Suppressor macrophage (primary cell): ENCODE measurements around the gene POLR3A.
"Not testable (repeated sequence)": the region's sequence is repeated elsewhere in the genome, so short reads cannot be mapped to it uniquely, and the experiment has no call there.

Source experiments
- DNase-seq, 4 experiments: peaks; one replicate each; pipeline ENCODE4 v3.0.0-alpha.2; 2020 to 2022

Gene POLR3A

DNA sequence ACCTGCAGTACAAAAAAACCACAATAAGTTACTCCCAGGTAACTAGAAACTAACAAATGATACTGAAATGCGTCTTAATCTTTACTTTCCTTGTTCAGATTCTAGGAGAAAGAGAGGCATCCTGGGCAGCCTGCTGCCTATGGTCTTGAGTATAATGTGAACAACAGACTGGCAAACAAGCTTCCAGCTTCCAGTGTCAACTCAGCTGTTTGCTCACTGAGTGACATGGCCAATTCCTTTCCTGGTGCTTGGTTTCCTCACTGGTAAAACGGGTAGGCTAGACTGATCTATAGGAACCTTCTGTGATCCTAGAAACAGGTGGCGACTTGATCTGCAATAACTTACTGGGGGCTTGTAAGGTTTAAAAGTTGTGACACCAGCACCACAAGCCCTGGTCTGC is 10.1 kb downstream of the POLR3A start:
- no peak for DNase-seq

DNA sequence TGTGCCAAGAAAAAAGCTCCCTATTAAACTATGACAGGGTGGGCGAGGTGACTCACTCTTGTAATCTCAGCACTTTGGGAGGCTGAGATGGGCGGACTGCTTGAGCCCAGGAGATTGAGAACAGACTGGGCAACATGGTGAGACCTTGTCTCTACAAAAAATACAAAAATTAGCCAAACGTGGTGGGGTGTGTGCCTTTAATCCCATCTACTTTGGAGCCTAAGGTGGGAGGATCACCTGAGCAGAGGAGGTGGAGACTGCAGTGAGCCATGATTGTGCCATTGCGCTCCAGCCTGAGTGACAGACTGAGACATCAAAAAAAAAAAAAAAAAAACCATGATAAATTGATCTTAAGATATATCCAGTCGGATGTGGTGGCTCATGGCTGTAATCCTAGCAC is 11.5 kb downstream of the POLR3A start:
- no peak for DNase-seq

DNA sequence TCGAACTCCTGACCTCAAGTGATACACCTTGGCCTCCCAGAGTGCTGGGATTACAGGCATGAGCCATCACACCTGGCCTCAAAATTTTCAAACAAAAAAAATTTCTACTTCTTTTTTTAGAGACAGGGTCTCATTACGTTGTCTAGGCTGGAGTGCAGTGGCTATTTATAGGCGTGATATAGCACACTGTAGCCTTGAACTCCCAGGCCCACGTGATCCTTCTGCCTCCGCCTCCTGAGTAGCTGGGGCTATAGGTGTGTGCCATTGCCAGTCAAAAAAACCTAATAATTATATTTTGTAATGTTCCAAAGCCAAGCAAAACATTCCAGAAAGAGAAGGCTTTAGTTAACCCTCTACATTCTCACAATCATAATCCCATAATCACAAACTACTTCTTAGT is 13.8 kb downstream of the POLR3A start:
- no peak for DNase-seq

DNA sequence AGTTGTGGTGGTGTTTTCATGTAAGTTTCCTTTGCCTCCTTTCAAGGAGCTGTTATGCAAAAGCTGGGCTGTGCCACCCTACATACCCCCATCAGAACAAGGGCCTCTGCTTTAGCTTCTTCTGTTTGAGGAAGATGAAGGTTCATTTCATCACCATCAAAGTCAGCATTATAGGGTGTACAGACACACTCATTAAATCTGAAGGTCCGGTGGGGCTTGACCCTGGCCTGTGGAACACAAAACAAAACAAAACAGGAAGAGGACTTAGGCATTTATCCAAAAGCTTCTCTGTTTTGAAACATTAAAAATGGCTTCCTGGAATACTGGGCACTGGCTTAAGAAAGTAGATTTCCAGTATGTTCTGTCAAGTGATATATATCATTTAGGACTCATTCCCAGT is 15.8 kb downstream of the POLR3A start:
- DNase-seq = no peak

DNA sequence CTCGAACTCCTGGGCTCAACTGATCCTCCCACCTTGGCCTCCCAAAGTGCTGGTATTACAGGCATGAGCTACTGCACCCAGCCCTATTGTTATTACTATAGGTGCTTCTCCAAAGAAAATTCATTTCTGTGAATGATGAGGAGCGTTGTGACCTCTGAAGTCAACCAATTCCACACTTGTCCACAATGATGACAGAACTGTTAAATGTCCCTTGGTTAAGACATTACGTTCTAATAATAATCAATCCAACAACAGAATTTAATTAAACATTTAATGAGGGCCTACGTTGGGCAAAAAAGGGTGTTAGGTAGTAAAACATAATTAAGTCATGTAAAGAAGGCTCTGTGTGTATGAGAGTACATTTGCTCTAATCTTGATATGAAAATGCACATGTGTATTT is 18.2 kb downstream of the POLR3A start:
- no peak for DNase-seq

DNA sequence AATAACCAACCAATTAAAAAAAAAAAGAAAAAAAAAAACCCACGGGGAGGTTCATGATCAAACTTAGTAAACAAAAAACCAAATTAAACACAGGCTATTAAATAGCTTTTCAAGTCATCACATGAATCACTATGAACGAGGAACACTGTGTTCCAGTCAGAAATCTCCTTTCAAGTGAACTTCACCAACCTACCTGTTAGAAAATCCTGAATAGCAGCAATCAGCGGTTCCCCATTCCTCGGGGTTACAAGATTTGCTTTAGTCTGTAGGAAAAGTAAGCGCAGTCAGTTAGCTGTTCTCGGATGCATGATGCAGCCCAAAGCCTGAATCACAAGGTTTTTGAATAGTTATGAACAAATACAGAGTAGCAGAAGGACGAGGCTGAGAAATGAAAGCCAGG is 19.0 kb downstream of the POLR3A start:
- no peak for DNase-seq

DNA sequence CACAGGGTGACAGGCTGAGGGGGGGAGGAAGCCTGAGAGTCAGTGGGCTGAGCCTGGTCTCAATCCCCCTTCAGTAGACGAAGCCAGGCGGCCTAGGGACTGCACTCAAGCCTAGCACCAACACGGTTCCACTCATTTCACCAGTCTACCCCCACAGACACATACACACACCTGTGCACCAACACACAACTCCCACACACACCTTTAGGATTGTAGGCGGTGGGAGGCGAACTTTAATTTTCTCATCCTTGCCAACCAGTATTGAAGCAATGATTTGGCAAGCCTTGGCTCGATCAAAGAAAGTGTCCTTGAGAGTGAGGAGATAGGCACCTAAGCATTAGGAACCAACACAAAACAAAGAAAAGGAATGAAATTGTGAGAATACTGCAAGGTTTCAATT is 19.7 kb downstream of the POLR3A start:
- no peak for DNase-seq

DNA sequence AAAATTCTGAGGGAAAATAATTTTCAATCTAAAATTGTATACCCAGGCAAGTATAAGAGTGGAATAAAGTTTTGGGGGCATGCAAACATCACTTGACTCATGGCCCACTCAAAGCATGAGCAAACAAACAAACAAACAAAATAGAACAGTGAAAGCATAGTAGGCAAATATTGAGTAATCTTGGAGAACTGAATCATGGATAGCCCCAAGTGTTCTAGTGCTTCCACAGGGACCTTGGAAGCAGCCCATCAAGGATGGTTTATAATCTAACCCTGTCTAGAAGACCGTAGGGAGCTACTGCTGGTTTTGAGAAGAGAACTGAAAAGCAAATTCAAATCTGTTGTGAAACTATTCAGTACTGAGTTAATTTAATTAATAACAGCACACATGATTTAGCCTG is 22.1 kb downstream of the POLR3A start:
- DNase-seq = no peak

DNA sequence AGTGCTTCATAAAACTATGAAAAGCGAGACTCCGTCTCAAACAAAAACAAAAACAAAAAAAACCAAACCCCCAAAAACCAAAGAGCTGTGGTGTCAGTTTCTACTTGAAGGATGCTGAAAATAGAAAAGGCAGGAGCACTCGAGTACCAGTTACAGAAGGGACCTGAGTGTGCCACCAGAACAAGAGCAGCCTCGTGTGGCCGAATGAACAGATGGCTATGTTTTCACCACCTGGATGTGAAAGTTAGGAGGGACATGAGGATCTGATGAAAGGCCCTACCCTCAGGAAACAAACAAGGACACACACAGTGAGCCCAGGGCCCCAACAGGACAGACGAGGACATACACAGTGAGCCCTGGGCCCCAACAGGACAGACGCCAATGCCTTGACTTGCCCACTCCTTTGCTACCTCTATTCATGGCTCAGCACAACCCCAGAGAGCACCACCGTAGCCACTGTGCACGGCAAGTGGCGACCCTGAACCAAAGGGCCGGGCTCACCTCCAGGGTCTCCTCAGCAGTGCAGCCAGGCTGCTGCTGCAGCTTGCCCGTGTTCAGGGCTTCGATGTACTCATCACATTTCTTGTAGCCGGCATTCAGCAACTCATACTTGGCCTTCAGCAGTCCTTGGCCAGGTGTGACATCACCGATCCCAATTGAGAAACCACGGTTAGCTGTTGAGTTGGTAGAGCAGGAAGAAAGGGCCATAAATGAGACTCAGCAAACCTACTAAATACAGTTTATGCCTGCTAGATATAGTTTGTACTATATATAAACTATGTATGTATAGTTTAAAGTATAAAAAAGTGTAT is 24.9 kb downstream of the POLR3A start:
- DNase-seq = no peak

DNA sequence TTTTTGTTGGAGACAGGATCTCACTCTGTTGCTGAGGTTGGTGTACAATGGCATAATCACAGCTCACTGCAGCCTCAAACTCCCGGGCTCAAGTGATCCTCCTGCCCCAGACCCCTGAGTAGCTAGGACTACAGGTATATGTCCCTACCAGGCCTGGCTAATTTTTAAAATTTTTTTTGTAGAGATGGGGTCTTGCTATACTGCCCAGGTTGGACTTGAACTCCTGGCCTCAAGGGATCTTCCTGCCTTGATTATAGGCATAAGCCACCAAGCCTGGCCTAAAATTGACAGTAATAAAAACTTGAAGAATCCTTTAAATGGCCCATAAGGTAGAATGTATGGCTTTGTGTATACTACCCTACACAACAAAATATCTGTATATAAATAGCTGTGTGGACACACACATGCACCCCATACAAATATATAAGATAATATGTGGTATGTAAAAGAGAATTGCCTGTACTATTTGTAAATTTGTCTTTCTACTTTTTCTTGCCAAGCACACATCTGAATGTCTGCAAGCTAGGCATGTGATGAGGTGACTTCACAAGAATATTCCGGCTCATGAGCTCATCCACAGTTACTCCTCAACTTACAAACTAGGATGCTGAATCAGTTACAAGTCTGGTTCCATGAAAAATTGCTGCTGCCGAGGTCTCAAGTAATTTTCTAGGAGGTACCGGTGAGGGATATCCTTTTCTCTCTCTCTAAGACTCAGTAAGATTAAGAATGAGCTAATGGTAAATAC is 26.6 kb downstream of the POLR3A start:
- no peak for DNase-seq

DNA sequence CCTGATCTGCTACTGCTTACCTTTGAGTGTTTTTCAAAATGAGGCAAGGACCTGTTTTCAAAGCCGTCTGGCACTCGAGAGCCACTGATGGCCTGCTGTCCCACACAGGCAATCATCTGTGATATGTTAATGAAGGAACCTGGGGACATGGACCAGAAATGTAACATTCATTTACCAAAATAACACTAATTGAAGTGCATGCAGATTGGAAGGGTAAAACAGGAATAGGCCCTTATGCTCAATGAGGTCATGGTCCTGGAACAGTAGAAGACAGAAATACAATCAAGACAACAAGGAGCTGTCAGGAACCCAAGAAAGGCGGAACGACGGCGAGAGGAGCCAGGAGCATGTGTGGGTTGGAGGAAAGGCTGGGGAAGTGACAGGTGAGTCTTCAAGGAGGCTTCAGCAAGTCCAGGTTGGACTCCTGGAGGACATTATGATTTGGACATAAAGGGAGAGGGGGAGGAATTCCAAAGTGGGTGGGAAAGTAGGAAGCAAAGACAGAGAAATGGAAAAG is 28.3 kb downstream of the POLR3A start:
- no peak for DNase-seq

DNA sequence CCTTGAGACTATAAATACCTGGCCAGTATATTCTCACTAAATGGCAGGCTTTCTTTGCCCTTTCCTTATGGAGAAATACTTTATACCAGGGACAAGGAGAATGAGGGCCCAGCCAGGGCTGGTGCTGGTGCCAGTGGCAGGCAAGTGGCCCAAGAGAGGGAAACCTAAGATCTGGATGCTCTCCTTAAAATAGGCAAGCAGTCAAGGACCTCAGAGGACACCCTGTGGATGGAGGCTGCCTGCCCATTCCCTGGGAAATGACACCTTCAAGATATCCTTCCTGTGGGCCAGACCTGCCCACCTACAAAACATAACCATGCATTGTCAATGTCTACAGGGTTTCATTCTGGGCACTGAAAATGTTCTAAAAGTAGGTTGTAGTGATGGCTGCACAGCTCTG is 29.1 kb downstream of the POLR3A start:
- DNase-seq = no peak

DNA sequence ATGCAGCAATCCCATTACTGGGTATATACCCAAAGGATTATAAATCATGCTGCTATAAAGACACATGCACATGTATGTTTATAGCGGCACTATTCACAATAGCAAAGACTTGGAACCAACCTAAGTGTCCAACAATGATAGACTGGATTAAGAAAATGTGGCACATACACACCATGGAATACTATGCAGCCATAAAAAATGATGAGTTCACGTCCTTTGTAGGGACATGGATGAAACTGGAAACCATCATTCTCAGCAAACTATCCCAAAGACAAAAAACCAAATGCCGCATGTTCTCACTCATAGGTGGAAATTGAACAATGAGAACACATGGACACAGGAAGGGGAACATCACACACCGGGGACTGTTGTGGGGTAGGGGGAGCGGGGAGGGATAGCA is 30.5 kb downstream of the POLR3A start:
- not testable (repeated sequence) for DNase-seq

DNA sequence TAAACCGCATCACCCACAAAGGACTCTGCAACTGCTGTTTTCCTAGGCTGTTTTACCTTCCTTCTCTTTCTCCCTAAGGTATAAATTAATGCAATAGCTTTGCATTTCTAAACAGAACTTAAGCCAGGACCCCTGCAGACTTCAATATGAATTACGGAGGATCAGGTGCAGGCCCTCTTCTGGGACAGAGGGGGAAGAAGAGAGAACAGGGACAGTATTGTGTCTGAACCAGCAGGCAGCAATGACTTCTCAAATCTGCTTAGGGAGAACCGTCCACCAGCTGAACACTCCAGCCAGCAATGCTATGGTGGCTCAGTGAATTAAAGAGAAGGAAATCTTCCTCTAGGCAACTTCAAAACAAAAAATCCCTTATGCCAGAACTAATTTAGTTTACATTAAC is 35.7 kb downstream of the POLR3A start:
- no peak for DNase-seq

DNA sequence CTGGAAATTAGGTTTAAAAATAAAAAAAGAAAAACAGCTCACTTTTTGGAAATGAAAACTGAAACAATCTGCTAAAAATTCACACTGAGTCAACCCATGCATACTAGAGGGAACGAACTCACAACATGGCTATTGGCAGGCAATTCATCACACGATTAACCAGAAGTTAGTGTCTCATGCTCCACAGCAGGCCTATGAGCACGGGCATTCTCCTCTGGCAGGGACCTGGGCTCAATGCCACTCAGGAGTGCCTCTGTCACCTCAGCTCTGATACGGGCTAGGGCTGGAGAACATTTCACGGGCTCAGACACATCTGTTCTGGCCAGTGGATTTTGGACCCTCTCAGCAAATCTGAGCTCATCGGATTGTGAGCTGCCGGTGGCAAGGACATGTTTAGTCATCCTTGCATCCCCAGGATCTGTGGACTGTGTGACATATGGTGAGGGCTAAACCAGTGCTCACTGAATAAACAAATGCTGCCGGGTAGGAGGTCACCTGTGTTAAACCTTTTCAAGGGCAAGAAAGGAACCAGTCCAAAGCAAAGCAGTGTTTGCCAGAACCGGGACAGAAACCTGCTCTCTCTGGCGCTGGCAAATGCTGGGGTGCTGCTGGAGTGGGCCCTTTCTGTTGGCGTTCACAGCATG is 40.1 kb downstream of the POLR3A start:
- DNase-seq = no peak

DNA sequence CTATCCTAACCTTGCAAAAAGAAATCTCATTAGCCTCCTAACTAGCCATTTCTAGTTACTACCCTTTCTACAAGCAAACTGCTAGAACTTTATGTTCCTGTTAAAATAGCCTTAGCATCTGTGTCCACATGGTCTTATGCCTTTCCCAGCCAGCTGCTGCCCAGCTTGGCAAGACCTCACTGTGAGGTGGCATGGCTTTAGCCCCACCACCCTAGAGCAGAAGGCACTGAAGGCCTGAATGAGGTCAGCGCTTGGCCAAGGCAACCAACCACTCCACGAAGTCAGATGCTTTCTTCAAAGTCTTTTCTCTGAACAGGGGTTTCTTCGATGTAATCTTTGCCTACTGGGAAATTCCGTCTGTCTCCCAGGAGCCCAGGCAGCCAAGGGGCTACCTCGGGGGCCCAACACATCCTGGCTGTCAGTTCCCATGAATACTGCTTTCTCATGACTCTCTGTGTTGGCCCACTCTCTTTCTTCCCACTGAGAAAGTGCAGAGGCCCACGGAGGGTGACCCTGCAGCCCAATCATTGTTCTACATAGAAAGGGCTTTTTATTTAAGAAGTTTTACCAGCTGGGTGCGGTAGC is 41.6 kb downstream of the POLR3A start:
- no peak for DNase-seq

DNA sequence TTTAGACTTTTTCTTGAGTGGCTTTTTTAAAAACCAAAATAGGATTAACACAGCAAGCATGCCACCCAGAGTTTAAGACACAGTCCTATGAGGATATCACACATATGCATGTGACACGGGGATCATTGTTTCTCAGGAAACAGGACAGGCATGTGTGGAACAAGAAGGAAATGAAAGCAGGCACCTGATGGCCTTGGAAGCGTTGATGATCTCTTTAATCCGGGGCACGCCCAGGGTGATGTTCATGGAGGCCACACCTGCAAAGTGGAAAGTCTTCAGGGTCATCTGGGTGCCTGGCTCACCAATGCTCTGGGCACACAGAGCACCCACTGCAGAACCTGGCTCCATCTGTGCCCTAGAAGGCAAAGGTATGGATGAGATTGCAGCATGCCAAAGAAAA is 44.3 kb downstream of the POLR3A start:
- DNase-seq = no peak

DNA sequence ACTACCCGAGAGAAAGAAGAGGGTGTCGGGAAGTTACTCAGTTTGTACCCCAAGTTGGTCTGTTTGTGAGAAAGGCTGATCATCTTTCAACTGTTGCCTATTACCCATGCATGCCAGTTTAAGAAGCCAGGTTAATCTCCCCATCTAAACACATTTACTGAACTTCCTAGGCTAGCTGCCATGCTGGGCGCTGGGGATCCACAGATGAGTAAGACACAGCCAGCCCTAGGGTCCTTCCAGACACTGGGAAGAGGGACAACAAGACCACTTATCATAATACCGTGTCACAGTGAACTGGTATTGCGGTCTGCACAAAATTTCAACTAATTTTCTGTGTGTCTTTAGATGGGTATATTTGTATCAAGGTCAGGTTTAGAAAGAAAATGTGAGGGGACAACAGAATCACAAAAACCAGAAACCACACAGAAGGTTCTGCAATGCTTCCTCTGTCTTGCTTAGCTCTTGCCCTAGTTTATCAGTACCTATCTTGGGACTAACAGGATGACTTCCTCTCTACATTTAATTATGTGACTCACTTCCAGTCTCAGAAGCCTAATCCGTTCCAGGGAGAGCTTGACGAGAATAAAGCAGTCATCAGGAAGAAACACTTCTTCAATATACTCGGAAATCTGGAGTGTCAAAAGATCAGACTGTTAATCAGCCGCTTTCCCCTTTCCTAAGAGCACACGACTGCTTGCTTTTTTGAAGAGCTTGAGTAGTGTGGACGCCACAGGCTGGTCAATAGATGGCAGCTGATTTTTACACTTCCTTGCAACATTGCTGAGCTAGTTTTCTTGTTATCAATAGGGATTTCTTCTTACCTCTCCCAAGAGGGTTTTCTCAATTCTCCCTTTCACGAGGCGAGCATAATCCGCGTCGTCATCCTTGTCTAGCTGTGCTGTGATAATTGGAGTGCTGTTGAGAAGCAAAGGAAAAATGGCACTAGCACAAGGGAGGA is 45.7 kb downstream of the POLR3A start:
- DNase-seq = peak in 2 of 4 experiments; percentile 13 to 17

DNA sequence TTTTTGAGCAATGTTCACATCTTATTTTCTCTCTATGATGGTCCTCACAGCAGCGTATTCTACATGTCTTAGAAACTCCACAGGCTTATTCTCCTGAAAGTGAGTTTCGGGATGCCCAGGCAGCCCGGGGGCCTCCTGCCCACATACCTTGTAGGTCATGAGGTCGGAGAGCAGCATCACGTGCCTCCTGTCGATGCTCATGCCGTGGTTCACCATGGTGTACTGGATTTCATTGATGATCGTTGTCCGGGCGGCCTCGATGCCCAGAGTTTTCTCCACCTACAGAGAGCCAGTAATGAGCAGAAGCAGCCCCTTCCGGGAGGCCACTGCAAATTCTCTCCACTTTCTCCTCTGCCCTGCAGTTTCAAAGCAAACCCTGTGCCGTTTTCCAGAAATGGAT is 48.0 kb downstream of the POLR3A start:
- no peak for DNase-seq

DNA sequence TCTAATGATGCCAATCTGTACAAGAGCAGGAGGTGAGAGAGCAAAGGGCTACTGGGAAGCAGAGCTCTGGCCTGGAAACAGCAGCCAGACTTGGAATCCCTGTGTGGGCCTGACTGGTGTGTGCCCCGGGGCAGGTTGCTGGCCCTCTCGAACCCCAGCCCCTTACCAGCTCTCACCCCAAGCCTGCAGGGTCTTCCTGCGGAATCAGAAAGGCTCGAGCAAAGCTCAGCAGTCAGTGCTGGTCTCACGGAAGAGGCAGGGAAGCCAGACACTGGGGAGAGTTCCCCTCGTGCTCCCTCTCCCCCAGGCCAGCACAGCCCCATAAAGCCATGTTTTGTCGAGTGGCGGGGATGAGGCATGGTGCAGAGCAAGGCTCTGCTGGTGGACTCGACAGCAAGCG is 50.1 kb downstream of the POLR3A start:
- DNase-seq = no peak

DNA sequence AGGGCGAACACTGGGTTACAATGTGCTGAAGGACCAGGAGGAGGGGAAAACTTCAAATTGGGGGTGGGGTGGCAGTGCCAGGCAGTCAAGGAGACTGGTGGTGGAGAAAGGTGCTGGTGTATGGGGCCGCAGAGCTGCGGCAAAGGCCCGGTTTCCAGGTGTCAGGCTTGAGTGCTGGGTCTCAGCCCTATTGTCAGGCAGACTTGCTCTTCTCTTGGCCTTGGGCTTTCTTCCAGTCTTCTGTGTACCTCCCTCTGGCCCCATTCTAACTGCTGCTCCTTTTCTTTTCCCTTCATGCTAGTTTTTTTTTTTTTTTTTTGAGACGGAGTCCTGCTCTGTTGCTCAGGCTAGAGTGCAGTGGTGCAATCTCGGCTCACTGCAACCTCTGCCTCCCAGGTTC is 51.0 kb downstream of the POLR3A start:
- DNase-seq = no peak

DNA sequence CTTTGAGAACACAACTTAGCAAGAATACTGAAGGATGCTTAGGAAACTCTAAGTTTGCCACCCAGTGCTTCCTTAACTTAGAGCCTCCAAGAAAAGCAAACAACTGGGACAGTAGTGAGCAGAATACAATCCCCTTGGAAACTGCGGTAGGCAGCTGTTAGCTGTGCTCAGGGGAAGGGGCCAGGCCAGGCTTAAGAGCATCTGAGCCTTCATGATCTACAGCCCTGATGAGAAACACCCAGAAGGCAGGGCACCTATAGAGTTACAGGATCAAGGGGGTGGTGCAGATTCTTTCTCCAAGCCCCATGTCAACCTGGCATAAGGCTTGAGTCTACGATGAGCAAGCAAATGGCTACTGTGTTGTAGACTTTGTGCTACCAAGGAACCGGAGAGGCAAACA is 51.4 kb downstream of the POLR3A start:
- no peak for DNase-seq
